Neuronal stem cell (in vitro differentiated cells): ENCODE results near the gene PLIN5.

Experiments used
- DNase-seq: peaks from one replicate; pipeline ENCODE4 v3.0.0-alpha.2; 2013; ENCODE audit warnings: low spot score
- H2AFZ ChIP-seq: one replicate; pipeline ENCODE4 v1.6.1; 2013; ENCODE audit warnings: mild to moderate bottlenecking, low read length, inconsistent platforms
- H2AK5ac ChIP-seq: 2 replicates; pipeline ENCODE4 v1.6.1; 2013; ENCODE audit warnings: low read depth, mild to moderate bottlenecking, inconsistent platforms, low read length, moderate library complexity, mixed read lengths
- H2BK120ac ChIP-seq: 2 replicates; pipeline ENCODE4 v1.6.1; 2013; ENCODE audit warnings: low read depth, mild to moderate bottlenecking, inconsistent platforms, low read length, moderate library complexity, mixed read lengths
- H2BK12ac ChIP-seq: one replicate; pipeline ENCODE4 v1.6.1; 2013; ENCODE audit warnings: low read length, inconsistent platforms
- H2BK15ac ChIP-seq: 2 replicates; pipeline ENCODE4 v1.6.1; 2013; ENCODE audit warnings: mild to moderate bottlenecking, low read length, inconsistent platforms, mixed read lengths
- H2BK5ac ChIP-seq: one replicate; pipeline ENCODE4 v1.6.1; 2013; ENCODE audit warnings: inconsistent platforms, mild to moderate bottlenecking, low read length, moderate library complexity
- H3K14ac ChIP-seq: one replicate; pipeline ENCODE4 v1.6.1; 2013; ENCODE audit warnings: low read length, inconsistent platforms
- H3K18ac ChIP-seq: 2 replicates; pipeline ENCODE4 v1.6.1; 2013; ENCODE audit warnings: low read length, inconsistent platforms
- H3K23ac ChIP-seq: 2 replicates; pipeline ENCODE4 v1.6.1; 2013; ENCODE audit warnings: low read depth, mild to moderate bottlenecking, mixed read lengths, low read length, inconsistent platforms; ENCODE audit not compliant: poor library complexity
- H3K27ac ChIP-seq: replicated peaks from 3 replicates; pipeline ENCODE4 v1.5.1; 2013; ENCODE audit warnings: low read length, inconsistent platforms
- H3K27me3 ChIP-seq, 3 experiments: 2 replicates each; pipeline ENCODE4 v1.6.1; 2013; ENCODE audit warnings: low read length in 3 of 3, mild to moderate bottlenecking in 2 of 3, inconsistent platforms in 1 of 3, low read depth in 1 of 3, mixed read lengths in 1 of 3, moderate library complexity in 1 of 3; ENCODE audit not compliant: control insufficient read depth in 3 of 3, insufficient read depth in 3 of 3
- H3K36me3 ChIP-seq, 2 donors: replicated peaks in 1 of 2; 2 replicates each; pipeline ENCODE4 v1.6.1; 2013; ENCODE audit warnings: low read length in 2 of 2; ENCODE audit not compliant: control insufficient read depth in 2 of 2, insufficient read depth in 2 of 2
- H3K4ac ChIP-seq: 2 replicates; pipeline ENCODE4 v1.6.1; 2013; ENCODE audit warnings: inconsistent platforms, mild to moderate bottlenecking, low read length, moderate library complexity
- H3K4me1 ChIP-seq, 2 donors: 1 replicate in 1 of 2; 2 replicates in 1 of 2; pipeline ENCODE4 v1.6.1; 2013; ENCODE audit warnings: low read length in 2 of 2, low read depth in 1 of 2; ENCODE audit not compliant: control insufficient read depth in 2 of 2, insufficient read depth in 1 of 2
- H3K4me2 ChIP-seq: one replicate; pipeline ENCODE4 v1.6.1; 2013; ENCODE audit warnings: mild to moderate bottlenecking, low read length, inconsistent platforms; ENCODE audit not compliant: insufficient read depth, poor library complexity, severe bottlenecking
- H3K4me3 ChIP-seq, 2 donors: 2 replicates each; pipeline ENCODE4 v1.5.1; 2013; ENCODE audit warnings: low read length in 2 of 2, mild to moderate bottlenecking in 2 of 2, inconsistent platforms in 1 of 2, moderate library complexity in 1 of 2
- H3K79me1 ChIP-seq: one replicate; pipeline ENCODE4 v1.6.1; 2013; ENCODE audit warnings: low read depth, mild to moderate bottlenecking, inconsistent platforms, low read length, moderate library complexity
- H3K9ac ChIP-seq: one replicate; pipeline ENCODE4 v1.6.1; 2013; ENCODE audit warnings: mild to moderate bottlenecking, low read depth, low read length, inconsistent platforms; ENCODE audit not compliant: poor library complexity
- H3K9me3 ChIP-seq, 2 donors: replicated peaks in 1 of 2; 2 replicates each; pipeline versions ENCODE3 to v1.6.1; 2013; ENCODE audit warnings: low read length in 2 of 2, mild to moderate bottlenecking in 2 of 2, inconsistent platforms in 1 of 2, low read depth in 1 of 2, mixed read lengths in 1 of 2, moderate library complexity in 1 of 2; ENCODE audit not compliant: control insufficient read depth in 2 of 2, insufficient read depth in 1 of 2
- H4K8ac ChIP-seq: one replicate; pipeline ENCODE4 v1.6.1; 2013; ENCODE audit warnings: low read depth, mild to moderate bottlenecking, inconsistent platforms, low read length, moderate library complexity
- H4K91ac ChIP-seq: one replicate; pipeline ENCODE4 v1.6.1; 2013; ENCODE audit warnings: low read length, low read depth, mild to moderate bottlenecking, inconsistent platforms; ENCODE audit not compliant: poor library complexity
- WGBS, 2 donors: extraction: QIAGEN DNeasy Blood & Tissue Kit; methylation state at CpG; one replicate each; pipeline ENCODE4 v1.1.7; 2013; ENCODE audit warnings: missing lambda C conversion rate in 2 of 2, mixed read lengths in 1 of 2; ENCODE audit not compliant: insufficient read length in 2 of 2, insufficient replicate concordance in 1 of 2; ENCODE audit errors: extremely low coverage in 2 of 2; 5-methylcytosine and 5-hydroxymethylcytosine counted together

The PLIN5 gene

DNA sequence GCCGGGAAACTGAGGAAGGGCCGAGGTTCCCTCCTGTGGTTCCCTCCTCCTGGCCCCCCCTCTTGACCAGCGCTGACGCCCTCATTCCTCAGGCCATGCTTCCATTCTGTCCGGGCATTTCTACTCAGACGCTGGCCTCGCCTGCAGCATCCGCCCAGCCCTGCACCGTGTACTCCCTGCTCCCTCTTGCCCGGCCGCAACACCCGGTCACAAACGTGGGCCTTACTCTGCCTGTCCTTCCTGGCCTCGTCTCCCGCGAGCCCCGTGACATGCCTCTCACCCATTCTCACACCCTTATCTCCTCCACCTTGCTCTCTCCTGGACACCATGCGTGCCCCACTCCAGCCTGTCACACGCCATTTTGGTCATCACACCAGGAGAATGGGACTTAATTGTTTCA, 51.6 kb downstream of the PLIN5 start:
- no peak overlapping the region for H2AFZ ChIP-seq
- H2BK12ac ChIP-seq: no peak overlapping the region
- H2AK5ac ChIP-seq: no peak overlapping the region
- no peak overlapping the region for H4K91ac ChIP-seq
- H3K4me1 ChIP-seq: no peaks in the 10 kb centered on the region
- no peak overlapping the region for H2BK5ac ChIP-seq
- no peaks in the 10 kb centered on the region for H3K27me3 ChIP-seq
- no peak overlapping the region for H3K4ac ChIP-seq
- no peak for DNase-seq
- WGBS, 2 donors: no CpG with 5 or more reads among the region's 19 CpGs
- no peaks in the 10 kb centered on the region for H3K9me3 ChIP-seq
- peak overlapping the region; percentile 81 for H3K9ac ChIP-seq
- H3K23ac ChIP-seq: peak overlapping the region; percentile 52
- no peak overlapping the region for H4K8ac ChIP-seq
- H3K14ac ChIP-seq: peak overlapping the region; percentile 31
- H2BK120ac ChIP-seq: no peak overlapping the region
- no peak overlapping the region for H2BK15ac ChIP-seq
- no peak overlapping the region for H3K18ac ChIP-seq
- no peak overlapping the region for H3K4me2 ChIP-seq
- no peak overlapping the region for H3K4me3 ChIP-seq
- peaks cover 22 to 56% of the 10 kb centered on the region in 2 donors for H3K36me3 ChIP-seq
- H3K27ac ChIP-seq: no peak overlapping the region
- peaks cover 8% of the 10 kb centered on the region for H3K79me1 ChIP-seq

DNA sequence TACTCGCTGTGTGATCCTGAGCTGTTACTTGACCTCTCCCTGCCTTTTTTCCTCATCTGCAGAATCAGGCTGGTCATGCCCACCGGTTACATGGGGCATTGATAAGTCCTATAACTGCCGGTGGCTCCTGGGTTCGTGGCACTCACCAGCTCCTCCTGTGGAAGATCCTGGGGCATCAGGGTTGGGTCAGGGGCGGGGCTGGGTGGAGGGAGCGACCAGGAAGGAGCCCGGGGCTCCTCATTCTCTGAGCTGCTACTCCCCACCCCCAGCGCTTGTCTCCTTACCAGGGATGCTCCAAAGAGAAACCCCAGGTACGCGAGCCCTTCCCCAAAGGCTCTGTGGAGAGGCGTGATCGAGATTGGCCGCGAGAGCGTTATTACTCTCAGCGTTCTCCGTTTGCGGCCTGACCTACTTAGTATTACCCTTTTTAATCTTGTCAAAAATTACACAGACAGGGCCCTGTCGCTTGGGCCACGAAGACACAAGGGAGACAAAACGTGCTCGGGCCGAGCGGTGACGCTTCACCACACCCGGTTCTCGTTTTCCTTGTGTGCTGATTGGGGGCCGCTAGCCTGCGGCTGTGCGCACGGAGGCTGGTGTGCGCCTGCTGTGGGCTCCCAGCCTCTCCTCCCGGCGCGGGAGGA, 52.2 kb downstream of the PLIN5 start:
- no peaks in the 10 kb centered on the region for H3K27me3 ChIP-seq
- no peak overlapping the region for H3K4me2 ChIP-seq
- no peak overlapping the region for H2BK12ac ChIP-seq
- H2AFZ ChIP-seq: no peak overlapping the region
- no peak overlapping the region for H2BK5ac ChIP-seq
- H4K8ac ChIP-seq: no peak overlapping the region
- H3K14ac ChIP-seq: no peak overlapping the region
- no peak overlapping the region for H3K18ac ChIP-seq
- no peak overlapping the region for H3K23ac ChIP-seq
- H3K9ac ChIP-seq: peak overlapping the region; percentile 81
- no CpG with 5 or more reads among the region's 35 CpGs for WGBS, 2 donors
- no peaks in the 10 kb centered on the region for H3K4me1 ChIP-seq
- peaks cover 21 to 55% of the 10 kb centered on the region in 2 donors for H3K36me3 ChIP-seq
- H2BK15ac ChIP-seq: no peak overlapping the region
- H4K91ac ChIP-seq: no peak overlapping the region
- no peak overlapping the region for H2AK5ac ChIP-seq
- no peak overlapping the region for H3K4me3 ChIP-seq
- H3K9me3 ChIP-seq: no peaks in the 10 kb centered on the region
- H3K27ac ChIP-seq: no peak overlapping the region
- no peak overlapping the region for H3K4ac ChIP-seq
- no peak for DNase-seq
- no peak overlapping the region for H2BK120ac ChIP-seq
- H3K79me1 ChIP-seq: peaks cover 8% of the 10 kb centered on the region

DNA sequence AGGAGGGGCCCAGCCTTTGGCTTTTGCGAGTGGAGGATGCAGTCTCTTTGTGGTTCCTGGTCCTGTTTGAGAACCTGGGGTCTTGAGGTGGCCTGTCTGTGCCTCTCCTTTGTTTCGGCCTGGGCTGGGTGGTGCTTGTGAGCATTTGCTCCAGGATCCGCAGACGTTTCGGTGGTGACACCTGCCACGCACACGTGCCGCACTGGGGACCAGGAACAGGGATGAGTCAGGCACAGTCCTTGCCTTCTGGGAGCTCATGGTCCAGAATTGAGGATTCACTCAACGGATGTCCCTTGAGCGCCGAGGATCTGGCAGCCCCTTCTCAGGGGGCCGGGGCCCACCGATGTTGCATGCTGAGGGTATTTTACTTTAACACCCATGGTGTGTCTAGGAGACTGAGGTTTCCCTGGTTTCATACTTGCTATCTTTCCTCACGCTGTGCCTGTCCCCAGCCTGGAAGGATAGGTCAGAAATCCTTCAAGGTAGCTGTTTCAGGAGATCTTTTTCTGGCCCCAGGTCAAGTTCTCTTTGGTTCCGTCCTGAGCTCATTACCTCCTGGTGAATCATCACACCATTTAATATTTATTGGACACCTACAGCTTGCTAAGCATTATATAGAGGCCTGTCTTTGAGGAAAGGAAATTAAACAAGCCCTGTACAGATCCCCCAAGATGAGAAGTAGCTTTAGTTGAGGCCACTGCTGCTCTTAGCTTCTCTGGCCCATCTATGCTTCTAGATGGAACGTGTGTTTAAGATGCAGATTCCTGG, 57.8 kb downstream of the PLIN5 start:
- Histone ChIP-seq H4K91ac (no peak overlapping the region), H2BK12ac (no peak overlapping the region), H2BK15ac (no peak overlapping the region), H2AFZ (no peak overlapping the region), H3K14ac (no peak overlapping the region), H3K4ac (no peak overlapping the region), H3K27me3 (no peaks in the 10 kb centered on the region), H2AK5ac (no peak overlapping the region), H3K79me1 (peaks cover 18% of the 10 kb centered on the region), H3K9ac (no peak overlapping the region), H2BK5ac (no peak overlapping the region), H3K23ac (no peak overlapping the region), H3K9me3 (peaks cover 0 to 2% of the 10 kb centered on the region in 2 donors), H3K4me2 (no peak overlapping the region), H3K18ac (no peak overlapping the region), H3K27ac (no peak overlapping the region), H3K36me3 (peaks cover 26 to 48% of the 10 kb centered on the region in 2 donors), H3K4me3 (no peak overlapping the region), H3K4me1 (peaks cover 8 to 10% of the 10 kb centered on the region in 2 donors), H4K8ac (no peak overlapping the region), H2BK120ac (no peak overlapping the region)
- no CpG with 5 or more reads among the region's 16 CpGs for WGBS, 2 donors
- no peak for DNase-seq

DNA sequence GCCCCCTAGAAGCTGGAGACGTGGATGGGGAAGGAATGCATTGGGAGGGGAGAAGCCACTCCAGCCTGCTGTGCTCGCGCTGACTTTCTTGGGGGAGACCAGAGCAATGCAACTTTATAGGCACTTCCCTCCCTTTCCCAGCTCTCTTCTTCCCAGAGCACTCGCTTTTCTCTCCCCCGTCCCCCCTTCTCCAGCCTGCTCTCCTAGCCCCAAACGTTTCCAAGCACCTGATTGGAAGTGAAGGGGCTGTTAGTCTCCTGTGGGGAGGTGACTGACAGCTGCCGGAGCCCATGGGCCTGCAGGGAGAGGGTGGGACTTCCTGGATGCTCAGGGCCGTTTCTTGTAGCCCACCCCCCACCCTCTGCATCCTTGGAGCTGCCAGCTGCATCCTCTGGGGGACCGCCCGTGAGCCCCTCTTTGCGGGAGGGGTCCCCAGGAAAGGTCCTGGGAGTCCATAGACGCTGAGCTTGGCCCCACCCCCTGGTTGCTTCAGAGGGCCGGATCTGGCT, 60.5 kb downstream of the PLIN5 start:
- DNase-seq: peak; percentile 77
- Histone ChIP-seq H2BK5ac (peak overlapping the region; percentile 7), H2BK120ac (no peak overlapping the region), H3K36me3 (peaks cover 22 to 38% of the 10 kb centered on the region in 2 donors), H3K23ac (no peak overlapping the region), H3K27ac (peak overlapping the region; percentile 77), H3K14ac (no peak overlapping the region), H3K4me2 (peak overlapping the region; percentile 88), H3K4ac (no peak overlapping the region), H2AFZ (peak overlapping the region; percentile 66), H4K8ac (no peak overlapping the region), H3K27me3 (no peaks in the 10 kb centered on the region), H3K9me3 (peaks cover 0 to 2% of the 10 kb centered on the region in 2 donors), H4K91ac (no peak overlapping the region), H3K4me1 (peaks cover 8 to 10% of the 10 kb centered on the region in 2 donors), H3K9ac (peak overlapping the region; percentile 61), H2BK15ac (no peak overlapping the region), H2AK5ac (peak overlapping the region; percentile 91), H3K4me3 (peak overlapping the region; percentile 75 to 84), H3K79me1 (peaks cover 16% of the 10 kb centered on the region), H3K18ac (peak overlapping the region; percentile 20), H2BK12ac (no peak overlapping the region)
- no CpG with 5 or more reads among the region's 13 CpGs for WGBS, 2 donors
